Osteocyte (in vitro differentiated cells): ENCODE results near the gene CEMIP2. TPM values are rescaled to one million over a fixed set of nuclear protein-coding genes. Genes with fewer than 3 reads are reported as not detected.

Source experiments
- DNase-seq: peaks from one replicate; pipeline ENCODE4 v3.0.0; 2021; ENCODE audit warnings: mixed read lengths; ENCODE audit not compliant: unreplicated experiment; ENCODE audit errors: extremely low spot score
- H3K27ac Mint-ChIP-seq: one replicate; pipeline ENCODE4 v1.8.0; 2021; ENCODE audit warnings: mild to moderate bottlenecking, mixed read lengths; ENCODE audit not compliant: unreplicated experiment
- H3K27me3 Mint-ChIP-seq: one replicate; pipeline ENCODE4 v1.8.0; 2021; ENCODE audit warnings: mixed read lengths; ENCODE audit not compliant: unreplicated experiment
- H3K36me3 Mint-ChIP-seq: one replicate; pipeline ENCODE4 v1.8.0; 2021; ENCODE audit warnings: mixed read lengths; ENCODE audit not compliant: unreplicated experiment
- H3K4me1 Mint-ChIP-seq: one replicate; pipeline ENCODE4 v1.8.0; 2021; ENCODE audit warnings: mixed read lengths; ENCODE audit not compliant: unreplicated experiment
- H3K4me3 Mint-ChIP-seq: one replicate; pipeline ENCODE4 v1.8.0; 2021; ENCODE audit warnings: mild to moderate bottlenecking, moderate library complexity, mixed read lengths; ENCODE audit not compliant: unreplicated experiment
- H3K9me3 Mint-ChIP-seq: one replicate; pipeline ENCODE4 v1.8.0; 2021; ENCODE audit warnings: mixed read lengths; ENCODE audit not compliant: unreplicated experiment
- CTCF ChIP-seq: fragments of 200-600 bp; sonication (generic); IDR thresholded peaks from 2 replicates; pipeline ENCODE4 v1.5.0; 2021; ENCODE audit warnings: antibody characterized with exemption, mild to moderate bottlenecking, moderate library complexity
- total RNA-seq: library from RNA; stranded (reverse); gene quantifications from 2 replicates; pipeline ENCODE4 v1.2.1, GENCODE V29; 2021

Gene CEMIP2
- total RNA-seq, 1 donor from 2014 or later: 20.9 TPM

GRCh38 chr9:71655778-71656177, 112.5 kb downstream of the CEMIP2 start:
- Mint-ChIP-seq H3K4me1 (no peaks in the 10 kb centered on the region), H3K36me3 (no peaks in the 10 kb centered on the region), H3K27me3 (peaks cover 45% of the 10 kb centered on the region), H3K27ac (no peak overlapping the region), H3K9me3 (no peaks in the 10 kb centered on the region), H3K4me3 (no peak overlapping the region)
- no peak for DNase-seq
- no peak for TF ChIP-seq CTCF

GRCh38 chr9:71655141-71655540, 113.2 kb downstream of the CEMIP2 start:
- Mint-ChIP-seq H3K27ac (no peak overlapping the region), H3K4me3 (no peak overlapping the region), H3K36me3 (no peaks in the 10 kb centered on the region), H3K27me3 (peaks cover 46% of the 10 kb centered on the region), H3K4me1 (no peaks in the 10 kb centered on the region), H3K9me3 (no peaks in the 10 kb centered on the region)
- DNase-seq: no peak
- TF ChIP-seq CTCF: no peak

- H3K9me3 Mint-ChIP-seq: no peaks in the 10 kb centered on the region
- TF ChIP-seq CTCF: no peak
- H3K36me3 Mint-ChIP-seq: no peaks in the 10 kb centered on the region
- peaks cover 38% of the 10 kb centered on the region for H3K27me3 Mint-ChIP-seq
- no peak overlapping the region for H3K27ac Mint-ChIP-seq
- no peak overlapping the region for H3K4me3 Mint-ChIP-seq
- DNase-seq: no peak
- H3K4me1 Mint-ChIP-seq: peaks cover 1% of the 10 kb centered on the region
Measured at GRCh38 chr9:71652480-71652879, 115.8 kb downstream of the CEMIP2 start.

GRCh38 chr9:71648453-71648852, 119.9 kb downstream of the CEMIP2 start:
- peaks cover 9% of the 10 kb centered on the region for H3K4me1 Mint-ChIP-seq
- no peak for TF ChIP-seq CTCF
- no peak for DNase-seq
- no peak overlapping the region for H3K4me3 Mint-ChIP-seq
- no peaks in the 10 kb centered on the region for H3K9me3 Mint-ChIP-seq
- H3K36me3 Mint-ChIP-seq: no peaks in the 10 kb centered on the region
- H3K27ac Mint-ChIP-seq: no peak overlapping the region
- peaks cover 19% of the 10 kb centered on the region for H3K27me3 Mint-ChIP-seq

- H3K27ac Mint-ChIP-seq: no peak overlapping the region
- no peak overlapping the region for H3K4me3 Mint-ChIP-seq
- DNase-seq: no peak
Measured at GRCh38 chr9:71647094-71647591, 121.2 kb downstream of the CEMIP2 start.

More at GRCh38 chr9:71647094-71647591, 121.2 kb downstream of the CEMIP2 start:
- Mint-ChIP-seq H3K36me3 (no peaks in the 10 kb centered on the region), H3K27me3 (peaks cover 16% of the 10 kb centered on the region), H3K9me3 (no peaks in the 10 kb centered on the region), H3K4me1 (peaks cover 9% of the 10 kb centered on the region)
- no peak for TF ChIP-seq CTCF
